Thyroid gland (tissue), 4 donors: ENCODE data around the gene FYN.

Source experiments
- CTCF ChIP-seq, 6 experiments: fragments of 200-600 bp in 3 of 6; fragments of 450-650 bp in 3 of 6; sonication (generic) in 3 of 6; IDR thresholded peaks; one replicate each; pipeline ENCODE4 v1.5.1; 2016 to 2019; ENCODE audit warnings: antibody characterized with exemption in 6 of 6, mild to moderate bottlenecking in 2 of 6, inconsistent platforms in 1 of 6, moderate library complexity in 1 of 6
- POLR2A ChIP-seq, 2 donors: fragments of 450-650 bp; IDR thresholded peaks; one replicate each; pipeline ENCODE4 v1.6.1; 2017; ENCODE audit warnings: antibody characterized with exemption in 2 of 2, mild to moderate bottlenecking in 2 of 2, moderate library complexity in 1 of 2

- no peak for TF ChIP-seq CTCF (IDR thresholded peaks at IDR 0.05)
- TF ChIP-seq POLR2A (IDR thresholded peaks at IDR 0.05): no peak
These were observed 2.5 kb upstream of the FYN start for GRCh38 chr6:111875741-111876140.
